Fibroblast of the conjunctiva (primary cell): ENCODE measurements around the gene UGT1A4.
"Not testable (repeated sequence)": the region's sequence is repeated elsewhere in the genome, so short reads cannot be mapped to it uniquely, and the experiment has no call there.

Experiments used
- DNase-seq: peaks from one replicate; pipeline ENCODE4 v3.0.0-alpha.2; 2010; ENCODE audit warnings: low read depth

UGT1A4 gene

GRCh38 chr2:233700028-233700635 lies 18.4 kb upstream of the UGT1A4 start:
- no peak for DNase-seq

DNA sequence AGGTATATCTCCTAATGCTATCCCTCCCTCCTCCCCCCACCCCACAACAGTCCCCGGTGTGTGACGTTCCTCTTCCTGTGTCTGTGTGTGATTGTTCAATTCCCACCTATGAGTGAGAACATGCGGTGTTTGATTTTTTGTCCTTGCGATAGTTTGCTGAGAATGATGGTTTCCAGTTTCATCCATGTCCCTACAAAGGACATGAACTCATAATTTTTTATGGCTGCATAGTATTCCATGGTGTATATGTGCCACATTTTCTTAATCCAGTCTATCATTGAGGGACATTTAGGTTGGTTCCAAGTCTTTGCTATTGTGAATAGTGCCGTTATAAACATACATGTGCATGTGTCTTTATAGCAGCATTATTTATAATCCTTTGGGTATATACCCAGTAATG lies 17.7 kb upstream of the UGT1A4 start:
- not testable (repeated sequence) for DNase-seq

GRCh38 chr2:233702238-233702637 lies 16.3 kb upstream of the UGT1A4 start:
- DNase-seq = no peak

- DNase-seq = no peak
Measured at GRCh38 chr2:233705911-233706506, 12.5 kb upstream of the UGT1A4 start.

DNA sequence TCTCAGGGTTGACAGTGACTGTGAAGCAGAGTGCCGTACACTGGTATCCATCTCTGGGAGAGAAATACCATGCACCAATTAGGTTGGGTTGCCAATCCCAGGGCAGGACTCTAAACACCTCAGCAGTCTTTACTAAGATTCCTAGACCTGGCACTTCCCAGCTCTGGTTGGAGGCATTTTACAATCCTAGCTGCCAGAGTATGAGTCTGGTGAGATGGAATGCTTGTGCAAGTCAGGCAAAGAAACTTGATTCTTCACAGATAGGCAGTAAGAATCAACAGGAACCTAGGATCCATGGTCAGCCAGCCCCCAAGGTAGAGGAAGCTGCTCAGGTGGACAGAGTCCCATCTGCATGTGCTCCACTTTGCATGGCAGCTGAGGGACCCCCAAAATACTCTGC lies 11.8 kb upstream of the UGT1A4 start:
- no peak for DNase-seq

DNA sequence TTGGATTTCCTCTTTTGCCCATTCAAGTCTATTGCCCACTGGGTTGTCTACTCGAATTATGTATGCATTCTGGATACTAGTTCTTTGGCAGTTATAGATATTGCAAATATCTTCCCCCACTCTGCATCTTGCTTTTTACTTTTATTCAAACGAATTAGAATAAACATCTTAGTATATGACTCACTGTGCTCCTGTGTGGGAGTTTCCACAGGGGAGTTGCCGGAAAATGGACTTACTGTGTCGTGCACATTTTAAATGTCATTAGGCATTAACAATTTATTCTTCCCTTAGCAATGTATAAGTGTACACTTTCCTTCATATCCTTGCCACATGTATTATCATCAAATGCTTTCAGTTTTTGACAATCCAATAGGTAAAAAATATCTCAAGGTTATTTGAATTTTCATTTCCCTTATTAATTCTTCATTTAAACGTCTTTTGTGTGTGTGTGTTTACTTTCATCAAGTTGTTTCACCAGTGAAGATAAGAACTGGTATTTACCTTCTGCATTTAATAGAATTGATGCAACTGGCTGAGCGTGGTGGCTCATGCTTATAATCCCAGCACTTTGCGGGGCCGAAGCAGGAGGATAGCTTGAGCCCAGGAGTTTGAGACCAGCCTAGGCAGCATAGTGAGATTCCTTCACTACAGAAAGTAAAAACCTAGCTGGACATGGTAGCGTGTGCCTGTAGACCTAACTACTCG lies 10.4 kb upstream of the UGT1A4 start:
- DNase-seq = no peak

- DNase-seq = no peak
Measured at GRCh38 chr2:233708942-233709341, 9.6 kb upstream of the UGT1A4 start.

GRCh38 chr2:233711312-233712008 lies 7.1 kb upstream of the UGT1A4 start:
- peak; percentile 43 for DNase-seq

DNA sequence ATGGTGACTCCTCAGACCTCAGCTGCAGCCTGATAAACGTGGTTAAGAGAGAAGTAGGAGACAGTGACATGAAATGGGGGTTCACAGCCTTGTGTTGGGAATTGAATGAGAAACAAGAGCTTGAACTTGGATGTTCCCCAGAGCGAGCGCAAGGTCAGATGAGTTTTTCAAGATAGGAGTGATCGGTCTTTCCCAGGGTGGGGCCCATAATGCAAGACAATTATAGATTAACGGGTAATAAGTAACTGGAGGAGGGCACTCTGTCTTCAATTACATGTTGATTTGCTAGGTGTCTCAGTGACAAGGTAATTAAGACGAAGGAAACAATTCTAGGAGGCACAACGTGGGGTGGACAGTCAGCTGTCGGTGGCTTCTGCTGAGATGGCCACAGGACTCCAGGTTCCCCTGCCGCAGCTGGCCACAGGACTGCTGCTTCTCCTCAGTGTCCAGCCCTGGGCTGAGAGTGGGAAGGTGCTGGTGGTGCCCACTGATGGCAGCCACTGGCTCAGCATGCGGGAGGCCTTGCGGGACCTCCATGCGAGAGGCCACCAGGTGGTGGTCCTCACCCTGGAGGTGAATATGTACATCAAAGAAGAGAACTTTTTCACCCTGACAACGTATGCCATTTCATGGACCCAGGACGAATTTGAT lies 5.8 kb upstream of the UGT1A4 start, which contains the start of gene UGT1A5:
Gene UGT1A5, plus strand, starts transcription at position 297 of the 651 bp plus-strand sequence. Its CDS starts 85 bp downstream, at position 382.
- no peak for DNase-seq

DNA sequence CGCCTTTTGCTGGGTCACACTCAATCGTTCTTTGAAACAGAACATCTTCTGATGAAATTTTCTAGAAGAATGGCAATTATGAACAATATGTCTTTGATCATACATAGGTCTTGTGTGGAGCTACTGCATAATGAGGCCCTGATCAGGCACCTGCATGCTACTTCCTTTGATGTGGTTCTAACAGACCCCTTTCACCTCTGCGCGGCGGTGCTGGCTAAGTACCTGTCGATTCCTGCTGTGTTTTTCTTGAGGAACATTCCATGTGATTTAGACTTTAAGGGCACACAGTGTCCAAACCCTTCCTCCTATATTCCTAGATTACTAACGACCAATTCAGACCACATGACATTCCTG lies 5.3 kb upstream of the UGT1A4 start:
- no peak for DNase-seq

GRCh38 chr2:233714121-233714520 lies 4.4 kb upstream of the UGT1A4 start:
- DNase-seq = no peak

- no peak for DNase-seq
Measured at GRCh38 chr2:233728723-233729301, 10.3 kb downstream of the UGT1A4 start, which contains the start of gene UGT1A3. TSS of gene UGT1A3 (plus strand) at chr2:233729042. CDS start at chr2:233729127, 85 bp downstream.

DNA sequence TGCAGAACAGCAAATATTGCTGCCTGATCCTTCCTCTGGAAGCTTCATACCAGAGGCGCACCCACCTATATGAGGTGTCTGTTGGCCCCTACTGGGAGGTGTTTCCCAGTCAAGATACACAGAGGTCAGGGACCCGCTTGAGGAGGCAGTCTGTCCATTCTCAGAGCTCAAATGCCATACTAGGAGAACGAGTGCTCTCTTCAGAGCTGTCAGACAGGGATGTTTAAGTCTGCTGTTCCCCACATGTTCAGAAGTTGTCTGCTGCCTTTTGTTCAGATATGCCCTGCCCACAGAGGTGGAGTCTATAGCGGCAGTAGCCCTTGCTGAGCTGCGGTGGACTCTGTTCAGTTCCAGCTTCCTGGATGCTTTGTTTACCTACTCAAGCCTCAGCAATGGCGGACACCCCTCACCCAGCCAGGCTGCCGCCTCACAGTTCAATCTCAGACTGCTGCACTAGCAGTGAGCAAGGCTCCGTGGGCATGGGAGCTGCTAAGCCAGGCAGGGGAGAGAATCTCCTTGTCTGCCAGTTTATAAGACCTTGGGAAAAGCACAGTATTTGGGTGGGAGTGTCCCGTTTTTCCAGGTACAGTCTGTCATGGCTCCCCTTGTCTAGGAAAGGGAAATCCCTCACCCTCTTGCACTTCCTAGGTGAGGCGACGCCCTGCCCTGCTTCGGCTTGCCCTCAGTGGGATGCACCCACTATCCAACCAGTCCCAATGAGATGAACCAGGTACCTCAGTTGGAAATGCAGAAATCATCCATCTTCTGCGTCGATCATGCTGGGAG lies 18.5 kb downstream of the UGT1A4 start:
- DNase-seq = not testable (repeated sequence)

- DNase-seq = no peak
Measured at GRCh38 chr2:233740870-233741269, 22.3 kb downstream of the UGT1A4 start.

DNA sequence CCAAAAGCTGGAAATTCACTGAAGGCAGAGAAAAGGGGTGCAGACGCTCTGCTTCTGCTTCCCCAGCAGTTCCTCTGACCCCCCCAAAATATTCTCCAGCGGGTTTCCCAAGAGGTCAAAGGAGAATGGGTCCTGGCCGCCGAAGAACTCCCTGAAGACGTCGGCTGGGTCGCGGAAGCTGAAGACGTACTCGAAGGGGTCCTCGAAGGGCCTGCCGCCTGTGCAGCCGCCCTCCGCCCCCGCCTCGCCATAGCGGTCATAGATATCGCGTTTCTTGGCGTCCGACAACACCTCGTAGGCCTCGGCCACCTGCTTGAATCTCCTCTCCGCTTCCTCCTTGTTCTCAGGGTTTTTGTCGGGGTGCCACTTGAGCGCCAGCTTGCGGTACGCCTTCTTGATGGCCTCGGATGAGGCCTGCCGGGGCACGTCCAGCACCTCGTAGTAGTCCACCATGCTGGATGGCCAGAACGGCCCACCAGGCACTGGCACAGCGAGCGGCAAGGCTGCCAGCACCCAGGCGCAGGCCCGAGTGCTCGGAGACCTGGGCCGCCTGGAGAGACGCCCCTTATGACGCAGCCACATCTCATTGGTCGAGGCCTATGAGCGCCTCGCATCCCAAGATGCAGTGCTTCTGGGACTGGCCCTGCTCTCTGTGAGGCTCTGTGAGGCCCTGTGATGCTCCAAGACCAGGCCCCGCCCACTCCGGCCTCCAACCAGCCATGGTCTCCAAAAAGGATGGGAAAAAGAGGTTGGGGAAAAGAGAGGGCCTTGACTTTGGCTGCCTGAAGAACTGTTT lies 25.1 kb downstream of the UGT1A4 start:
- no peak for DNase-seq

- no peak for DNase-seq
Measured at GRCh38 chr2:233745073-233745755, 26.7 kb downstream of the UGT1A4 start.

DNA sequence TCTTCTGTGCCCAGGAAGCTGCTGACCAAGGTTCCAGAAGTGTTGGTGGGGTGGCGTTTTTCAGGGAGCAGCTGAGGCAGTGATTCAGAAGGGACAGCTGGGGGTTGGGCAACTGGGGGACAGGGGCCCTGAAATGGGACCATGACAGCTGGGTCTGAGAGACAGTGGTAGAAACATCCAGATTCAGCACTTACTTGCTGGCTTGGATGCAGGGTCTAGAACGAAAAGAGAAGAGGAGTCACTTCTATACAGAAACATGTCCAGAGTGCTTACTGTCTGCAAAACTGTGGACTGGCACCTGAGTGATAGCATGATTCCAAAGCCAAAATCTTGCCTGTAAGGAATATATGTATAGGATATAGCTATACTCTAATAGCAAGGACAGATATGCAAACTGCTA lies 27.3 kb downstream of the UGT1A4 start:
- not testable (repeated sequence) for DNase-seq

- DNase-seq = no peak
Measured at GRCh38 chr2:233746475-233747282, 28.1 kb downstream of the UGT1A4 start.

DNA sequence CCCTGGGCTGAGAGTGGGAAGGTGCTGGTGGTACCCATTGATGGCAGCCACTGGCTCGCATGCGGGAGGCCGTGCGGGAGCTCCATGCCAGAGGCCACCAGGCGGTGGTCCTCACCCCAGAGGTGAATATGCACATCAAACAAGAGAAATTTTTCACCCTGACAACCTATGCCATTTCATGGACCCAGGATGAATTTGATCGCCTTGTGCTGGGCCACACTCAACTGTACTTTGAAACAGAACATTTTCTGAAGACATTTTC lies 28.7 kb downstream of the UGT1A4 start:
- DNase-seq = no peak
